ENCODE measurements around the gene RUSF1. TPM values are rescaled to one million over a fixed set of nuclear protein-coding genes. Genes with fewer than 3 reads are reported as not detected.

RUSF1 gene
- total RNA-seq, 1 experiment from 2014 or later = 59.3 TPM

DNA sequence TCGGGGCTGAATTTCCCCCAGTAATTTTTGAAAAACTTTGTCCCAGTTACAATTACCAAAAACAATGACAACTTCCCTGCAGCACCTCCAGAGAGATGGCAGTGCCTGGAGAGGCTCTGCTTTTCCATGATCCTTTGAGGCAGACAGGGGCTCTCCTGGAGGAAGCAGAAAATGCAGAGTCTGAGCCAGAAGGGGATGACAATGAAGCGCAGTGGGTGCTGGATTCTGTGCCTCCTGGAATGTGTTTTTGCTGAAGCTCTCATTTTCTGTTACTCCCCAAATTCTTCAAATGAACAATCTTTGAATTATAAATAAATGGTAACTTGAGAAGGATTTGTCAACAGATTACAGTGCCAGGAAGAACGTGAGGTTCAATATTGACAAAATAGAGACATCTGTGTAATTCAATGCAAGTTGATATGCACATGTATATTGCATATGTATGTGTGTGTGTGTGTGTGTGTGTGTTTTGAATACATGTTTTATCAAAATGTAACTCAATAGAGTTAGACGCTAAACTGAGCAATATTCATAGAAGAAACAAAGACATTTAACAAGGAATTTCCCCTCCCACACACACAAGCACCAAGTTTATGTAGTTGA is 9.7 kb upstream of the RUSF1 start:
- no peaks in the 10 kb centered on the region for H3K79me2 ChIP-seq (ENCODE audit: insufficient read depth, low read length)
- DNase-seq (ENCODE audit: low read depth, low spot score) (no peak), ATAC-seq (no peak)
- H3K4me2 ChIP-seq (ENCODE audit: low read length) = no peak overlapping the region
- H3K27ac ChIP-seq (ENCODE audit: low read depth, low read length) = no peak overlapping the region
- intact Hi-C loops (cut with micrococcal nuclease) = no loop called here
- POLR2A ChIA-PET = no interaction called here
- H4K20me1 ChIP-seq (ENCODE audit: insufficient read depth) = no peaks in the 10 kb centered on the region
- H3K27me3 ChIP-seq (ENCODE audit: insufficient read depth, low read length) = no peaks in the 10 kb centered on the region
- no peak overlapping the region for H2AFZ ChIP-seq (ENCODE audit: low read depth, low read length, poor library complexity, severe bottlenecking)
- no peaks in the 10 kb centered on the region for H3K36me3 ChIP-seq (ENCODE audit: control insufficient read depth in 1 of 2, insufficient read depth in 2 of 2, low read length in 2 of 2)
- no peak overlapping the region for H3K9ac ChIP-seq (ENCODE audit: low read length)
- BruUV-seq (replicated peaks) = no TSS peak
- TF ChIP-seq, protein P1, sequence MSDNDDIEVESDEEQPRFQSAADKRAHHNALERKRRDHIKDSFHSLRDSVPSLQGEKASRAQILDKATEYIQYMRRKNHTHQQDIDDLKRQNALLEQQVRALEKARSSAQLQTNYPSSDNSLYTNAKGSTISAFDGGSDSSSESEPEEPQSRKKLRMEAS (IDR thresholded peaks at IDR 0.05) = no peak
- no peak for TF ChIP-seq RAD21 (IDR thresholded peaks at IDR 0.05; ENCODE audit: low read depth)
- TF ChIP-seq POLR2AphosphoS5 (IDR thresholded peaks at IDR 0.05; ENCODE audit: low read depth, low read length) = no peak
- TF ChIP-seq POLR2A (IDR thresholded peaks at IDR 0.05; ENCODE audit: borderline replicate concordance, extremely low read depth, insufficient read depth, insufficient read length) = no peak
- TF ChIP-seq SIN3A (IDR thresholded peaks at IDR 0.05; ENCODE audit: low read depth) = no peak
- TF ChIP-seq EZH2 (IDR thresholded peaks at IDR 0.05) = no peak
- TF ChIP-seq JUND (IDR thresholded peaks at IDR 0.05) = no peak
- no peak for TF ChIP-seq ELF1 (IDR thresholded peaks at IDR 0.05; ENCODE audit: borderline replicate concordance, low read depth)
- TF ChIP-seq, protein P2, sequence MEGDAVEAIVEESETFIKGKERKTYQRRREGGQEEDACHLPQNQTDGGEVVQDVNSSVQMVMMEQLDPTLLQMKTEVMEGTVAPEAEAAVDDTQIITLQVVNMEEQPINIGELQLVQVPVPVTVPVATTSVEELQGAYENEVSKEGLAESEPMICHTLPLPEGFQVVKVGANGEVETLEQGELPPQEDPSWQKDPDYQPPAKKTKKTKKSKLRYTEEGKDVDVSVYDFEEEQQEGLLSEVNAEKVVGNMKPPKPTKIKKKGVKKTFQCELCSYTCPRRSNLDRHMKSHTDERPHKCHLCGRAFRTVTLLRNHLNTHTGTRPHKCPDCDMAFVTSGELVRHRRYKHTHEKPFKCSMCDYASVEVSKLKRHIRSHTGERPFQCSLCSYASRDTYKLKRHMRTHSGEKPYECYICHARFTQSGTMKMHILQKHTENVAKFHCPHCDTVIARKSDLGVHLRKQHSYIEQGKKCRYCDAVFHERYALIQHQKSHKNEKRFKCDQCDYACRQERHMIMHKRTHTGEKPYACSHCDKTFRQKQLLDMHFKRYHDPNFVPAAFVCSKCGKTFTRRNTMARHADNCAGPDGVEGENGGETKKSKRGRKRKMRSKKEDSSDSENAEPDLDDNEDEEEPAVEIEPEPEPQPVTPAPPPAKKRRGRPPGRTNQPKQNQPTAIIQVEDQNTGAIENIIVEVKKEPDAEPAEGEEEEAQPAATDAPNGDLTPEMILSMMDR (IDR thresholded peaks at IDR 0.05 in 2 of 3, conservative IDR thresholded peaks at IDR 0.05 in 1 of 3; ENCODE audit: borderline replicate concordance in 1 of 3, insufficient read depth in 1 of 3, low read depth in 2 of 3, low read length in 2 of 3) = no peak
- no peak overlapping the region for H3K4me3 ChIP-seq (replicated peaks in 1 of 2; ENCODE audit: low read depth in 1 of 2, low read length in 2 of 2)
- CTCF ChIA-PET = no interaction called here
- RAD21 ChIA-PET (ENCODE audit: low non-redundant PET in 1 of 2, low total read pairs in 2 of 2, uncharacterized antibody in 2 of 2, unreplicated experiment in 2 of 2) = no interaction called here
- H3K9me2 ChIP-seq (ENCODE audit: insufficient read depth) = no peaks in the 10 kb centered on the region
- H3K4me1 ChIP-seq (ENCODE audit: control insufficient read depth in 1 of 2, insufficient read depth in 2 of 2, low read length in 2 of 2) = no peaks in the 10 kb centered on the region
- H3K9me3 ChIP-seq (ENCODE audit: control insufficient read depth in 1 of 2, insufficient read depth in 1 of 2, low read depth in 1 of 2, low read length in 2 of 2) = no peaks in the 10 kb centered on the region; a peak in 1 of 4 replicates

Measured in HCT116 (cell line).